IMR-90 (cell line): ENCODE data around the gene KBTBD13.

Experiments
- BHLHE40 ChIP-seq: fragments of 150-350 bp; IDR thresholded peaks from 2 replicates; pipeline ENCODE4 v1.6.1; 2016; ENCODE audit warnings: mild to moderate bottlenecking, low read depth, low read length
- CEBPB ChIP-seq: IDR thresholded peaks from 2 replicates; pipeline ENCODE4 v1.6.1; 2012; ENCODE audit warnings: low read depth, low read length, improper control_type of control experiment
- CHD1 ChIP-seq: IDR thresholded peaks from 2 replicates; pipeline ENCODE4 v1.6.1; 2012; ENCODE audit warnings: low read depth, low read length, improper control_type of control experiment
- FOS ChIP-seq: fragments of 150-350 bp; IDR thresholded peaks from 2 replicates; pipeline ENCODE4 v1.6.1; 2016; ENCODE audit warnings: low read depth, low read length
- MAFK ChIP-seq: IDR thresholded peaks from 2 replicates; pipeline ENCODE4 v1.6.1; 2012; ENCODE audit warnings: low read depth, low read length, improper control_type of control experiment
- MAZ ChIP-seq: IDR thresholded peaks from 2 replicates; pipeline ENCODE4 v1.6.1; 2012; ENCODE audit warnings: low read depth, mild to moderate bottlenecking, low read length, improper control_type of control experiment, moderate library complexity, borderline replicate concordance
- MXI1 ChIP-seq: IDR thresholded peaks from 2 replicates; pipeline ENCODE4 v1.6.1; 2012; ENCODE audit warnings: low read depth, mild to moderate bottlenecking, low read length, moderate library complexity, borderline replicate concordance
- POLR2A ChIP-seq: IDR thresholded peaks from 2 replicates; pipeline ENCODE4 v1.6.1; 2012; ENCODE audit warnings: mild to moderate bottlenecking, low read depth, low read length
- RAD21 ChIP-seq: IDR thresholded peaks from 2 replicates; pipeline ENCODE4 v1.6.1; 2012; ENCODE audit warnings: low read length, improper control_type of control experiment
- RCOR1 ChIP-seq: IDR thresholded peaks from 2 replicates; pipeline ENCODE4 v1.6.1; 2012; ENCODE audit warnings: mild to moderate bottlenecking, low read length, improper control_type of control experiment; ENCODE audit not compliant: insufficient replicate concordance
- RFX5 ChIP-seq: IDR thresholded peaks from 2 replicates; pipeline ENCODE4 v1.8.0; 2012; ENCODE audit warnings: low read depth, mild to moderate bottlenecking, low read length, moderate library complexity
- TF ChIP-seq, protein P1 (sequence below): conservative IDR thresholded peaks from 2 replicates; pipeline ENCODE4 v1.5.1; 2012; ENCODE audit warnings: mild to moderate bottlenecking, low read depth, low read length, improper control_type of control experiment
- TF ChIP-seq, protein P2 (sequence below): fragments of 150-350 bp; IDR thresholded peaks from 2 replicates; pipeline ENCODE4 v1.6.1; 2017; ENCODE audit warnings: mild to moderate bottlenecking, antibody characterized with exemption, low read length, low read depth

DNA sequence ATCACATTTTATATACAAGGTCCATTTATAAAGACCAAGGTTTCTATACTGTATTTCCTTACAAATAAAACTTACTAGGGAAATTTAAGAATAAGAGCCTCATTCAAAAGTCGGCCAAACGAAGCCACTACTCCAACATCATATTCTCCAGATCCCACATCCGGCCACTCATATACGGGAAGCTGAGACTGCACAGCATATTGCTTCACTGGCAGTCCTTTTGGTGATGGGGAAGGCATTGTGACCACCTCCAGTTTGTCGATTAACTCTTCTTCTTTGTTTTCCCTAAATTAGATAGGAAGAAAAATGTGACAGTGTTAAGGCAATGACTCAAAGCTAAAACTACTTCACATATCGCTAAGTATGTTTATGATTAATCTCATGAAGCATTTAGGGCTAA lies 49.8 kb upstream of the KBTBD13 start:
- TF ChIP-seq FOS (no peak), POLR2A (no peak), CEBPB (no peak), MXI1 (no peak), BHLHE40 (no peak), RAD21 (no peak), RCOR1 (no peak), RFX5 (no peak), CHD1 (no peak), MAZ (no peak), MAFK (no peak)
- TF ChIP-seq, protein P1, sequence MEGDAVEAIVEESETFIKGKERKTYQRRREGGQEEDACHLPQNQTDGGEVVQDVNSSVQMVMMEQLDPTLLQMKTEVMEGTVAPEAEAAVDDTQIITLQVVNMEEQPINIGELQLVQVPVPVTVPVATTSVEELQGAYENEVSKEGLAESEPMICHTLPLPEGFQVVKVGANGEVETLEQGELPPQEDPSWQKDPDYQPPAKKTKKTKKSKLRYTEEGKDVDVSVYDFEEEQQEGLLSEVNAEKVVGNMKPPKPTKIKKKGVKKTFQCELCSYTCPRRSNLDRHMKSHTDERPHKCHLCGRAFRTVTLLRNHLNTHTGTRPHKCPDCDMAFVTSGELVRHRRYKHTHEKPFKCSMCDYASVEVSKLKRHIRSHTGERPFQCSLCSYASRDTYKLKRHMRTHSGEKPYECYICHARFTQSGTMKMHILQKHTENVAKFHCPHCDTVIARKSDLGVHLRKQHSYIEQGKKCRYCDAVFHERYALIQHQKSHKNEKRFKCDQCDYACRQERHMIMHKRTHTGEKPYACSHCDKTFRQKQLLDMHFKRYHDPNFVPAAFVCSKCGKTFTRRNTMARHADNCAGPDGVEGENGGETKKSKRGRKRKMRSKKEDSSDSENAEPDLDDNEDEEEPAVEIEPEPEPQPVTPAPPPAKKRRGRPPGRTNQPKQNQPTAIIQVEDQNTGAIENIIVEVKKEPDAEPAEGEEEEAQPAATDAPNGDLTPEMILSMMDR, result no peak
- TF ChIP-seq, protein P2, sequence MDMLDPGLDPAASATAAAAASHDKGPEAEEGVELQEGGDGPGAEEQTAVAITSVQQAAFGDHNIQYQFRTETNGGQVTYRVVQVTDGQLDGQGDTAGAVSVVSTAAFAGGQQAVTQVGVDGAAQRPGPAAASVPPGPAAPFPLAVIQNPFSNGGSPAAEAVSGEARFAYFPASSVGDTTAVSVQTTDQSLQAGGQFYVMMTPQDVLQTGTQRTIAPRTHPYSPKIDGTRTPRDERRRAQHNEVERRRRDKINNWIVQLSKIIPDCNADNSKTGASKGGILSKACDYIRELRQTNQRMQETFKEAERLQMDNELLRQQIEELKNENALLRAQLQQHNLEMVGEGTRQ, result no peak
